NCI-H446 (cell line): ENCODE measurements around the gene KCNJ12.

ENCODE experiments used
- DNase-seq, 2 experiments: peaks; one replicate each; lab custom pipeline; 2025; lab: John Stamatoyannopoulos, UW

The KCNJ12 gene

DNA sequence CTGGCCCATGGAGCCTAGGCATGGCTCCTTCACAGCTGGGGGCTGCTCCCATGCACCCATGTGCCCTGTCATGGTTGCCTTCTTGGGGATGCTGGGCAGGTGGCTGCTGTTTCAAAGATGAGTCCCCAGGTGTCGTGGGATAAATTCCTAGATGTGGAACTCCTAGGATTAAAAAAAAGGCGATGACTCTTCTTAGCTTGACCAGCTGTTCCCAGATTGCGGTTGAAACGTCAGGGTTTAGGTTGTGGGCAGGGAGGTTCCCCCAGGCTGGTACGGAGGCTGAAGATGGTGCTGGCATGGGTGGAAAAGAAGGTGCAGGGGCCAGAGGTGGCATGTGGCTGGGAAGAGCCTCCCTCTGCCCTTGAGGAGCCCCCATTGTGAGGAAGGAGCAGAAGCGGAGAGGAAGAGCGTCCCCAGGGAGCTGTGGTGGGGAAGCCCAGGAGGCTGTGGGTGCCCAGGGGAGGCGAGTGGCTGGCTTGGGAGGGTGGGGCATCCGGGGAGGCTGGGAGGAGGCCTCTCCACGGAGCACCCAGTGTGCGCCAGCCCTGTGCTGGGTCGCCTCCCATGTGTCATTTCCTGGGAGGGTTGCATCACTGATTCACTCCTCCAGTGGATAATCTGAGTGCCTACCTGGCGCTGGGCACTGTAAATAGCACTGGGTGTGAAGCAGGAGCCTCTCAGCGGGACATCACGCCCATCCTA, 7.5 kb upstream of the KCNJ12 start:
- DNase-seq: no peak

DNA sequence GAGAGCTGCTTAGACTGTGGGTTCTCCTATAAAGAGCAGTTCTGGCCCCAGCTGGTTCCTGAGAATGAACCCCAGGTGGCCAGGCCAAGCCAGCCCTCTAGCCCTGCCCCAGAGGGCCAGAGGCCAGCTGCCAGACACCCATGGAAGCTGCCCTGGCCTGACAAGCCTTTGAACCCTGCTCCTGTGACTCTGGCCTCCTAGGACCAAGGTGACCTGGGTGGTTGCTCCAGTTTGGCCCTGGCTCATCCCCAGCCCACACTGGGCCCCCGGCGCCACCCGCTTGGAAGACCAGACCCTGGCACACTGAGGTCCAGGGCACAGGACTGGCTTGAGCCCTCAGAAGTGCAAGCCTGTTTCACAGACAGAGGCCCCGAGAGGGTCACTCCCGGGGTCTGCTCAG, 6.8 kb upstream of the KCNJ12 start:
- no peak for DNase-seq

DNA sequence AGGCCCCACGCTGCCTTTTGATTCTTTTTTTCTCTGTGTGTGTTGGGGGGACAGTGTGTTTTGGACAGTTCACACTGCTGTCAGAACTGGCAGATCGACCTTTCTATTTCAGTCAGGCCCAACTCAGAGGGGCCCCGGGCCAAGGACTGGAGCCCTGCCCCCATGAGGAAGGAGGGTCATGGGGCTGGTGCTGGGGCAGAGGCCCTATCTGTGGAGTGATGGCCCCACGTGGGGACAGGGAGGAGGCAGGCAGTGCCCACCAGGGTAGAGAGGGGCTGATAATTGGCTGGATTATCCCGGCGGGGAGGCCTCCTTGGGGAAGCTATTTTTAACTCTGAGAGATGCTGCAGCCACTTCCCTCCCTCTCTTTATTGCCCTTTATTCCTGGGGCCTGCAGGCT, 5.7 kb upstream of the KCNJ12 start:
- DNase-seq: no peak

DNA sequence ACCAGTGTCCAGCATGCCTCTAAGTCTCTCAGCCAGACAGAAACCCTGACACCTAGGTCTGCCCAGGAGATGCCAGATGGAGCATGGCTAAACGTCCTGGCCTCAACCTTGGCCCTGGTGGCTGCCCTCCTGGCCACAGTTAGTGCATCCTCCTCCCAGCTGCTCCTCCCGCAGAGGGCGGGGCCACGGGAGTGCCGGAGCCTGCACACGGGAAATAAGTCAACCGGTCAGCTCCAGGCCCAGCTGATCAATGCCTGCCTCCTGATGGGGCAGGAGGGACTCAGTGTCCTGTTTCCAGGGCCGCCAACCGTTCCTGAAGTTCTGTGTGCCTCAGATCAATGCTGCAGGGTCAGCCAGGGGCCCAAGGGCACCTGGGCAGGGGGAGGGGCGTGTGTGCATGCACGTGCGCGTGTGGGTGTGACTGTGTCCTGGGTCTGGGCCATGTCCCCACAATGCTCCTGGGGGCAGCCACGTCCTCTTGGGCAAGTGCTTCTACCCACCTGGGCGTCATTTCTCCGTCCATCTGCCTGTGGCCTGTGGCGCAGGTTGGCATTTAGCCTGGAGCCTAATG, 4.6 kb upstream of the KCNJ12 start:
- no peak for DNase-seq

DNA sequence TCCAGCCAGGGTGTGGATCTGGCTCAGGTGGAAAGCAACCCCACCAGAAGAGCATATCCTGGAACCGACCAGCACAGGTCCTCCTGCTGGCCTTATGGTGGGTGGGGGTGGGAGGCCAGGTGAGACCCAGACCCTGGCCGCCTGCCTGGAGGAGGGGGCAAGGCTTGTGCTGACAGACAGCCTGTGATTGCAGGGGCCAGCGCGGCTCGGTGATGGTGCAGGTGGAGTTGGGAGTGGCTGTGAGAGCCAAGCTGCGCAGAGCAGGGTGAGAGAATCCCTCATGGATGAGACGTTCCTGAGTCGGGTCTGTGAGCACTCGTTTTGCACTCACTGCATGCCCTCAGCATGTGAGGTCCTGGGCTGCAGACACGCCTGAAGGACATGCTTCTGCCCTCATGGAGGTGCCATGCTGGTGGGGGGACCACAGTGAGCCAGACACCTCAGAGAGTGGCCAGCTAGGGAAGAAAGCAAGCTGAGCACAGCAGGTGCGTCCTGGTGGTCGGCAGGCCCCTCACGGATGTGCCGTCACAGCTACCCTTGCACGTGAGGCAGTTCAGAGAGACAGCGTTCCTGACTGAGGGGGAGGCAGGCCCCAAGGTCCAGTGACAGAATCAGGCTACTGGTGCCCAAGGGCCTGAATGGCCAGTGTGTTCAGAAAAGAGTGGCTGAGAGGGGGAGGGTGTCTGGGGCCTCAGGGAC, 3.8 kb upstream of the KCNJ12 start:
- DNase-seq: no peak

DNA sequence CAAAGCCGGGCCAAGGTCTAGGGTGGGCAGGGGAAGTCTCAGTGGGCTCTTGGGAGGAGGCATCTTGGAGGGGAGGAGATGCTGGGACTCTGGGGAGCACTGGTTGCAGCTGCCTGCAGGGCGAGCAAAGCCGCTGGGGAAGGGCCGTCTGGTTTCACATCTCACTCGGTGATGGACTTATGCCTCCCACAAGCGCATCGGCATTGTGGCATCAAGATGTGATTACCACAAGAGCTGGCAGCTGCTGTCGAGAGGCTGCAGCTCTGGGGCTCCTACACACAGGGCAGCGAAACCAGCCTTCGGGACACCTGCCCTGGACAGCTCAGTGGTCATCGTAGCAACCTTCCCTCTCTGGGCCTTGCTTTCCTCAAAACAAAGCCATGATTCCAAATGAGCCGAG, 3.1 kb upstream of the KCNJ12 start:
- no peak for DNase-seq

DNA sequence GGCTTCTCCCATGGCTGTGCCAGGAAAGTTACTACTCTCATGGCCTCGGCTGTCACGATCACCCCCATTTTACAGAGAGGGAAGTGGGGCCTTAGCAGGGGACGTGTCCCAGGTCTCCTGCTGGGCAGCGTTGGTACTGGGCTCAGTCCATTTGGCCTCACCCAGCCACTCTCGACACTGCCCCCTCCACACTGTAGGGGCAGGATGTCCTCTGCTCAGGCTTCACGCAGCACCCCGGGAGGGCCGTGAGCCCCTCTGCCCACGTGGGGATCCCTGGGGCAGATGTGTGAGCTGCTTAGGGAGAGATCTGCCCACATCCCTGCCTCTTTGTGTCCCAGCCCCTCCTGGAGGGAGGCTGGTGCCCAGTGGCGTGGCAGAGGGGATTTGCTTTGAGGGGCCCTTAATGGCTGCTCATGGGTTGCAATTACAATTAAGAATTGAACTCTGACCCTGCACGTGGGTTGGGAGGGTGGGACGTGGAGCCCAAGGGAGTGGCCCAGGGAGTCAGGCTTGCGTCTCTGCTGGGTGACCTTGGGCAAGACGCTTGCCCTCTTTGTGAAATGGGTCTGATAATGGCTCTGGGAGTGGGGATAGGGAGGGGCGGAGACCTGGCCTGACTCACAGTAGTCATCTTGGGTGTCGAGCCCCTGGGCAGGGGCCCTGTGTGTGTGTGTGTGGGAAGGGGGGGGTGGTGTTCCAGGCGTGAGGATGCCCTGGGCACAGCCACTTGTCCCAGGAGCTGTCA, 2.3 kb upstream of the KCNJ12 start:
- no peak for DNase-seq

DNA sequence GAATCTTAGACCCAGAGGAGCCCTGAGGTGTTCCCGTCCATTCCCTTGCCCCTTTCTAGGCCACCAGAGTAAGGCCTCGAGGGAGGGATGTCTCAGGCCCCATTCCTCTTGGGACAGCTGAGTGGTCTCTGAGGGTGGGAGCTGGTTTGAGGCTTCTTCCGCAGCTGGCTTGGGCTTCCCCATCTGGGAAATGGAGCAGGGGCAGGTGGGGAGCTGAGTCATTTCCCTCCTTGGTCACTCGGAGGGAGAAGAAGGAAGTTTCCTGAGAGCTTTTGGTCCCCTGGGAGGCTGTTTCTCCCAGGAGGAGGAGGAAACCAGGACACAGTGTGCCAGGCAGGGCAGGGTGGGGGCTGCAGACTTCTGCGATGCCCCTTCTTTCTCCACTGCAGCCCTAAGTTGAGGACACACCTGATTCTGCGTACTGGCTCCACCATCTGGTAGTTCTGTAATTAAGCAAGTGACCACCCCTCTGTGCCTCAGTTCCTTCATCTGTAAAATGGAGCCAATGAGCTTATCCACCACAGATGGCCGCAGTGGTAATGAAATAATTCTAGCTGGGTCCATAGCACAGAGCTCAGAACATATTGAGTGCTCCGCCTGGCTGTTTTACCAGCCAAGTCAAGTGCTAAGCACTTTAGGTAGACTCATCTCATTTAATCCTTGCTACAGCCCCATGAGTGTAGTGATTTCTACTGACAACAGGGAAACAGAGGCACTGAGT, 1.6 kb upstream of the KCNJ12 start:
- no peak for DNase-seq

DNA sequence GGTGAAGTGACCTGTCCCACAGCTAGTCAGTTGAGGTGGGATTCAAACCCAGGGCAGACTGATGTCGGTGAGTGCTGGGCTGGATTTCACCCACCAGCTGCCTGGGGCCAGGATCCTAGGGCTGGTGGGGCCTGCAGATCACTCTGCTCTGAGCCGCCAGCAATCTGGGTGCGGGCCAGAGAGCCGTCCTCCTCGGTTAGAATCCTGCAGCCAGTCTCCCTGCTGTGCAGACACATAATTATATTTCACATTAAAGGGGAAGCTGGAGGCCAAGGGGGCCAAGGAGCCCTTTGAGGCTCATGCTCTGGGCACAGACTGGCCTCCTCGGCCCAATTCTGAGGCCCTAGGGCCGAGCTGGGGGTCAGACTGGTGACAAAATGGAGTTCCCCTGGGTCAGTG, 996 bp upstream of the KCNJ12 start:
- DNase-seq: no peak

DNA sequence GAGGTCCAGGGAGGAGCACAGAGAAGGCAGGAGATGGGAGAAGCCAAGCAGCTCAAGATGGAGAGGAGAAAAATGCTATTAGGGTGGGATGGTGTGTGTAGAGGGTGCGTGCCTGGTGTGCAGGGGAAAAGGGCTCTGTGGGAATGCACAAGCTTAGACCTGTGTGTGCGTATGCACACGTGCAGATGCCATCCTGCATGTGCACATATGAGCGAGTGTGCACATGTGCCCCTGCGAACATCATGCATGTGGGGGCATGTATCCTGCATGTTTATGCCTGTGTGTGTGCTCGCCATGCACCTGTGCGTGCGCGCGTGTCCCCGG, 438 bp upstream of the KCNJ12 start:
- DNase-seq: no peak

DNA sequence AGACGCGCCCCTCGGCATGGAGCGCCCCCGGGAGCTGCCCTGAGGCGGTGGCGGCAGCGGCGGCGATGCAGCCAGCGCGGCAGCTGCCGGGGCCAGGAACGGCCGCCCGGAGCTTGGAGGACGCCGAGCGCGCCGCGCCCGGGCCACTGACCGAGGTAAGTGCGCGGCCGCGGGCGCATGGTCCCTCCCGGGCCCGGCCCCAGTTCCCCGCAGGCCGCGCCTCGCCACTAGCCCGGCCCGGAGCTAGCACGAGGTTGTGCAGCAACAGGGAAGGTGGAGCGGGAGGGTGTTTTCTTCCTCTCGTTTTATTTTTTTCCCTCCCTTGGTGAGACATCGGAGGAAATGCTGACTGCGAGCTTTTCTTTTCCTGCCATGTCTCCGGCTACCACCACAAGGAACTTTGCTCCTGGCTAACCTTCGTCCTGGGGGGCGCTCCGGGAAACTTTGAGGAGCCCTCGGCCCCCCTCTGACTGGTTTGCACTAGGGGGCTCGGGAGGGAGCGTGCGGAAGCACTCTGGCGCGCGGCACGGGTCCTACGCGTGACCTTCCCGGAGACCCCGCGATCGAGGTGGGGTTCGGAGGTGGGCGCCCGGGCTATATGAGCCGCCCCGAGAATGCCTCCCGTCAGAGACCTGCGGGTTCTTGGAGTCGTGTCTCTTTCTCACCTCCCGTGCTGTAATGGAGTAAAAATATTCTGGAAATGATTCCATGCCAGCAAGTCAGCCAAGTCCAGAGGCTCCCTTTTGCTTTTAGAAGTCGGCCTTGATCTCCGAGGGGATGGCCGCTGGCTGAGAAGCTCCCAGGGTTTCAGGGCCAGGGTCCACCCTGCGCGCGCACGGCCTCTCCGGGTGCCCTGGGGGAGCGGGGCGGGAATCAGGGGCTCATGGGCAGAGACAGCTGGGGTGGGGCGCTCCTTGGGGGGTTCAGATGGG, 868 bp downstream of the KCNJ12 start:
- DNase-seq: no peak

DNA sequence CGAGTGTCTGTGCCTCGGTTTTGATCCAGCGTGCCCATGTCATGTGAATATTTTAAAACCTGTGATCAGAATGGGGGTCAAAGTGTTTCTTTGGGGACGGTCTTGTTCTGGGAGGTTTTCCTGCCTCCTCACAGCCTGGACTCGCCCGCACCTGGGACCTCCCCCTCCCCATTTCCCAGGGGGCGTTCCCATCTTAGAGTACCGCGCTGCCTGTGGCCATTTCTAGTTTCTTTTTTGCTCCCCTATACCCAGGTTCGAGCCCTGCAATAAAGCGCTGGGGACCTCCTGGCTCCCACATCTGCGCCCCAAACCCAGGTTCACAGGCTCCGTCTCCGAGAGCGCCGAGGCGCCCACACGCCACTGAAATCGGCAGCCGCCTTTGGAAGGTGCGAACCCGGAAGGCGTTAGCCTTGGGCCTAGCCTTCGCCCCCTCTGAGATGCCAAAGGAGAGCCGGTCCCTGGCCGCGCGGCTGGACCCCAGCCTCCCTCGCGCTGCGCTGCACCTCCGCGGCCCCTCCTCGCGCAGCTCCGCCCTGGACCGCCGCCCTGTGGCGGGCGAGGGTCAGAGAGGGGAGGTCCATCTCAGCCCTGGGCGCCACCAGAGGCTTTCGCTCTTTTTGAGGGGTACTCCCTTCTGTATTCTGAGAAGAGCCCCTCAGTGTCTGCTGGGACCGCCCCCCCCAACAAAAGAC, 1.7 kb downstream of the KCNJ12 start:
- no peak for DNase-seq

DNA sequence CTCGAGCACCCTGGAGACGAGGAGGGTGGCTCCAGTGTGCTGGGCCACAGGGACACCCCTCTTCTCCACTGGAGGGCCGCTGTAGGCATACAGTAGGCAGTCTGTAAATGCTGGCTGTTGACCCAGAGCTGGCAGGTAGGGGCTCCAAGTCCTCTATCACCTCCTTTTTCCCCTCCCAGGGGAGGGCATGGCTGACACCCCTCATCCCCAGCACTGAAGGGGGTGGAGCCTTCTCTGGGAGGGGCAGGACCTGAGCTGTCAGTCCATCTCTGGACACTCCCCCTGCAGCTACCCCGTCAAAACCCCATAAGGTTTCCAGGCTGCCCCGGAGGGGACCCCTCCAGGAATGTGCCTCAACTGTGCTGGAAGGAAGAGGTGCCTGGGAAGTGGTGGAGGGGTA, 2.4 kb downstream of the KCNJ12 start:
- DNase-seq: no peak

DNA sequence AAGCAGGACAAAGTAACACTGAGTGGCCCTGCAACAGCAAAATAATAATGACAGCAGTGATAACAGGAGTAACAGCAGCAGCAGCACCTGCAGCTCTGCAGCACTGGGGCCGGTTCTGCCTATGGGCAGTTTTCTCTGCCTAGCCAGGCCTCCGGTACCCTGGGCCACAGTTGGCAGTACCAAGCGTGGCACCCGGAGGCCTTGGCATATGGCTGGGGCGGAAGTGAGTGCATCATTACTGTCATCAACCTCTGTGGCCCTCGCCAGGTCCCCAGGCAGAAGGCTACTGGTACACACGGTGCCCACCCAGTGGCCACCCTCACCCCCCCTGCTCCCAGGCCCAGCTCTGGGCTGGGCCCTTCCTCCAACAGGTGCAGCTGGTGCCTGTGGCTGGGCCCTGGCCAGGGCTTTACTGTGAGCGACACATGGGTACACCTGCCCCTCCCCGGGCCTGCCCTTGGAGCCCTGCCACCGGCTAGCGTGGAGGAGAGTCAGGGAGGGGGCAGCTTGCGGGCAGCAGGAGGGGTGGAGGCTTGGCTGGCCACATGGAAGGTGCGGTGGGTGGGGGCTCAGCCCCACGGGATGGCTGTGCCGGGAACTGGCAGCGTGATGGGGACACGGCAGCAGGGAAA, 3.0 kb downstream of the KCNJ12 start:
- DNase-seq: no peak

DNA sequence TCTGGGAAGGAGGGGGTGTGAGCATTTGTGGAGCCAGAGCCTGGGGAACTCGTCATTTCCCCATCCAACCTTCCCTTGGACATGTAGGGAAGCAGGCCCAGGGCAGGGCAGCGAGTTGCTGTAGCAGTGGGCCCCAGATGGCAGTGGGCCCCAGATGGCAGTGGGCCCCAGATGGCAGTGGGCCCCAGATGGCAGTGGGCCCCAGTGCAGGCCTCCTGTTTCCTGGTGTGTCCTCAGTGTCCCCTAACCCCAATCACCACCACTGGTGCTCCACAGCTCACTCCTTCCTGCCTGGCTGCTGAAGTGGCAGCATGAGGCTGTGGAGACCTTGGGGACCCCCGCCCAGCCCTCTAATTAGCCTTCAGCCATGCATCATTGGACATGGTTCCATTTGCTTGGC, 4.5 kb downstream of the KCNJ12 start:
- DNase-seq: no peak

DNA sequence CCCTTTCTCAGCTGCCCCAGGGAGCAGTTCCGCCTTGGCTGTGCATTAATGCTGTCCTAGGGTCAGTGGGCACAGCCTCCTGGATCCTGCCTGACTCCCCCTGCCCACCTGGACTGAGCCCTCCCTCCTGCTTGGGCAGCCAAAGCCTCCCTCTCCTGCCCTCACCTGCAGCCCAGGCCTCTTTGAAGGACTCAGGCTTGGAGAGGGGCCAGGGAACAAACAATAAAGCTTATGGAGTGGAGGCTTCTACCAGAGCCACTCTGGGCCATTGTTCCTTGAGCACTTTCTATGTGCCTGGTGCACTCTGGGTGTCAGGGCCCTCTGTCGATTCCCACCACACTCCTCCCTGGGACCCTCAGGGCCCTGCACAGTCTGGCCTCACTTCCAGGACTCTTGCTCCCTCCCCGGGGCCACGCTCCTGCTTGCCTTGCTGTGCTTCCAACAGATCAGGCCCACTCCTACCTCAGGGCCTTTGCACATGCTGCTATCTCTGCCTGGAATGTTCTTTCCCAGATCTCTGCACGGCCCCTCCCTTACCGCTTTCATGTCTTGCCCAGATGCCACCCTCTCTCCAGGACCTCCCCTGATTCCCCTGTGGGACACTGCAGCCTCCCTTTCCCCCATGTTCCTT, 5.0 kb downstream of the KCNJ12 start:
- DNase-seq: no peak

DNA sequence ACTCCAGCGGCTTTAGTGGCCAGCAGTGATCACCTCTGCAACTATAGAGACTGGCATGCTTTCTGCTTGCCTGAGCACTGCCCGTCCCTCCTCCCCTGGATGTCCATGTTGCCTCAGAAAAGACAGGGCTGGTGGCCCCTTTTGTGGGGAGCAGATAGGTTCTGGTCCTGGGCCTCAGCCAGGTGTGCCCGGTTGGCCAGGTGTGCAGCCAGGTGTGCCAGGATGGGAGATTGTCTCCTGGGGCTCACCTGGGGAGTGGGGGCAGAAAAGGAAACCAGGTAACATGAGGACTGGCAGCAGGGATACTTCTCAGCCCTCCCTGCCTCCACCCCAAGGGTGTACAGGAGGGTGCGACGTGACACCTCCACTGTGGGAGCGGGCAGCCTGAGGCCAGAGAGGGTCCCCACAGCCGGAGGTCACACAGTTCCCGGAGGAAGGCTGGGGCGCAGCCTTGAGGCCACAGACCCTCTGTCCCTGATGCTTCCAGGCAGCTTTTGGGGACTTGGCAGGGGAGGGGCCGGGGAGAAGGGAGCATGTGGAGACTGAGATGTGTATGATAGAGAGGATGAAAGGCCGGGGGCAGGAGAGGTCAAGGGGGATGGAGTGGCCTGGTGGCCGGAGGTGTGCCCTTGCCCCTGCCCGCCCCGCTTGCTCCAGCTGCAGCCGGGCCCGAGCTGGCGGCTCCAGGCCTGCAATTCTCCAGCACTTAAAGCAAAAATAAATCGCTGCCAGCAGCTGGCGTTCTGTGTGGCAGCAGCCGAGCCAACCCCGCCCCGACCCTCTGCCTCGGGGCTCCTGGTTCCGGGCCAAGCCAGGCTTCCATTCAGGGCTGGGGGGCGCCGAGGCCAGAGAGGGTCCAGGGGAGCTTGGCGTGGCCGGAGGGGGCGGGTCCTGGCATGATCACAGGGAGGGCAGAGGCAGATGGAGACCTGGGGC, 6.7 kb downstream of the KCNJ12 start:
- DNase-seq: peak in 1 of 2 experiments; percentile 27

DNA sequence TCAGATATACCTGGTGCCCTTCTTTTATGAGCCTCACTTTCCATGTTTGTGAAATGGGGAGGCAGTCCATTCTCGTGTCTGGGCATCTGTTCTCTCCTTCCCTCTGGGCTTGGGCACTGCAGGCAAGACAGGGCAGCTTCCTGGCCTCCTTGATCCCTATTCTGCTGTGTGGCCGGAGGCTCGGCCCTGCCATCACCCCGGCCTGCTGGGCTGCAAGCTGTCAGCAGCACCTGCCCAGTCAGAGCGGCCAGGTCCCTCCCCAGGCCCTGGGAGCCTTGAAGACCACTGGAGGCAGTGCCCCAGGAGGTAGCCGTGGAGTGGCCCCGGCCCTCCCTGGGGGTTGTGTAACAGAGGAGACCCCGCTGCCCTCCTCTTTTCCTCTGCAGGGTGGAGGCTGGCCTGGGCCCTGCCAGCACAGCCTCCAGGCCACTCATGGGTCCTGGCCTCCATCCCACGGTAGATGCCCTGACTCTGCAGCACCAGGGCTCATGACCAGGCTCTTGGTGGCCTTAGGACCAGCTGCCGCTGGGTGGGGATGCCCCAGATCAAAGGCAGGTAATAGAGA, 9.2 kb downstream of the KCNJ12 start:
- no peak for DNase-seq
